ENCODE results near the gene ATF7IP2. TPM values are rescaled to one million over a fixed set of nuclear protein-coding genes. Genes with fewer than 3 reads are reported as not detected.

The ATF7IP2 gene
- total RNA-seq, 1 experiment from 2014 or later: 25.2 TPM

DNA sequence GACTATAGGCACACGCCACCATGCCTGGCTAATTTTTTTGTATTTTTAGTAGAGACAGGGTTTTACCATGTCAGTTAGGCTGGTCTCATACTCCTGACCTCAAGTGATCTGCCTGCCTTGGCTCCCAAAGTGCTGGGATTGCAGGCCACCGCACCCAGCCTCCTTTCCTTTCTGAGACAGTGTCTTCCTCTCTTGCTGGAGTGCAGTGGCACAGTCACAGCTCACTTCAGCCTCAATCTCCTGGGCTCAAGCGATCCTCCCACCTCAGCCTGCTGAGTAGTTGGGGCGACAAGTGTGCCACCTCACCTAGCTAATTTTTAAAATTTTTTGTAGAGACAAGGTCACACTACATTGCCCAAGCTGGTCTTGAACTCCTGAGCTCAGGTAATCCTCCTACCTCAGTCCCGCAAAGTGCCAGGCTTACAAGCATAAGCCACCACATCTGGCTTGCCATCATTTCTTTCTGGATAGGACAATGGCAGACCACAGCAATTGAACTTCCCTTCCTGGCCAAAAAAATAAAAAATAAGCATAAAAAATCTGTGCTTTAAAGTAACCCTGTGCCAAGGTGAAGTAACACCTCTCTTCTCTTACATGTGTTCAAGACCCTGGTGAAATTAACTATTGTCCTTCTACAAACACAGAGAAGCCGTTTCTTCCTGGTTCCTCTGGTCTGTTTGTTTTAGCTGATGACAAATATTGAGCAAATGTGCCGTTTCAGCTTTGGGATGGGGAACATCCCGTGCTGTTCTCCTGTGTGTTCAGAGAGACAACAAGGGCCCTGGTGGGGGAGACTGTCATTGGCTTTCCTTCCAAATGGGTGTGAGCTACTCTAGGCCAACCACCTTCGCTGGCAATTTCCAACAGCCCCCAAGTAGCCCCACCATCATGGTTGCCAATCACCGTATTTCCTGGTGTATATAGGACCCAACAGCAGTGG is 134.3 kb downstream of the ATF7IP2 start:
- BruUV-seq (replicated peaks): no TSS peak
- no peak for DNase-seq (ENCODE audit: low read depth, low spot score)
- Histone ChIP-seq H3K9me3 (ENCODE audit: control insufficient read depth, insufficient read depth, low read depth, low read length) (no peaks in the 10 kb centered on the region), H3K27me3 (ENCODE audit: control insufficient read depth, insufficient read depth, low read length) (no peaks in the 10 kb centered on the region), H3K36me3 (ENCODE audit: control insufficient read depth, insufficient read depth, low read length) (no peaks in the 10 kb centered on the region), H3K27ac (ENCODE audit: low read length) (no peak overlapping the region), H3K4me3 (ENCODE audit: low read depth in 2 of 2, low read length in 2 of 2) (no peak overlapping the region), H3K4me1 (ENCODE audit: control insufficient read depth, insufficient read depth, low read length) (no peaks in the 10 kb centered on the region)
- TF ChIP-seq SIN3A (IDR thresholded peaks at IDR 0.05; ENCODE audit: borderline replicate concordance, insufficient read depth, low read depth, low read length) (no peak), TCF7L2 (IDR thresholded peaks at IDR 0.05; ENCODE audit: low read depth, low read length) (no peak), POLR2AphosphoS5 (IDR thresholded peaks at IDR 0.05; ENCODE audit: low read depth, low read length) (no peak)
- TF ChIP-seq, protein P1, sequence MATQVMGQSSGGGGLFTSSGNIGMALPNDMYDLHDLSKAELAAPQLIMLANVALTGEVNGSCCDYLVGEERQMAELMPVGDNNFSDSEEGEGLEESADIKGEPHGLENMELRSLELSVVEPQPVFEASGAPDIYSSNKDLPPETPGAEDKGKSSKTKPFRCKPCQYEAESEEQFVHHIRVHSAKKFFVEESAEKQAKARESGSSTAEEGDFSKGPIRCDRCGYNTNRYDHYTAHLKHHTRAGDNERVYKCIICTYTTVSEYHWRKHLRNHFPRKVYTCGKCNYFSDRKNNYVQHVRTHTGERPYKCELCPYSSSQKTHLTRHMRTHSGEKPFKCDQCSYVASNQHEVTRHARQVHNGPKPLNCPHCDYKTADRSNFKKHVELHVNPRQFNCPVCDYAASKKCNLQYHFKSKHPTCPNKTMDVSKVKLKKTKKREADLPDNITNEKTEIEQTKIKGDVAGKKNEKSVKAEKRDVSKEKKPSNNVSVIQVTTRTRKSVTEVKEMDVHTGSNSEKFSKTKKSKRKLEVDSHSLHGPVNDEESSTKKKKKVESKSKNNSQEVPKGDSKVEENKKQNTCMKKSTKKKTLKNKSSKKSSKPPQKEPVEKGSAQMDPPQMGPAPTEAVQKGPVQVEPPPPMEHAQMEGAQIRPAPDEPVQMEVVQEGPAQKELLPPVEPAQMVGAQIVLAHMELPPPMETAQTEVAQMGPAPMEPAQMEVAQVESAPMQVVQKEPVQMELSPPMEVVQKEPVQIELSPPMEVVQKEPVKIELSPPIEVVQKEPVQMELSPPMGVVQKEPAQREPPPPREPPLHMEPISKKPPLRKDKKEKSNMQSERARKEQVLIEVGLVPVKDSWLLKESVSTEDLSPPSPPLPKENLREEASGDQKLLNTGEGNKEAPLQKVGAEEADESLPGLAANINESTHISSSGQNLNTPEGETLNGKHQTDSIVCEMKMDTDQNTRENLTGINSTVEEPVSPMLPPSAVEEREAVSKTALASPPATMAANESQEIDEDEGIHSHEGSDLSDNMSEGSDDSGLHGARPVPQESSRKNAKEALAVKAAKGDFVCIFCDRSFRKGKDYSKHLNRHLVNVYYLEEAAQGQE (IDR thresholded peaks at IDR 0.05; ENCODE audit: insufficient read depth in 1 of 2, low read depth in 2 of 2, low read length in 1 of 2): no peak
- TF ChIP-seq, protein P2, sequence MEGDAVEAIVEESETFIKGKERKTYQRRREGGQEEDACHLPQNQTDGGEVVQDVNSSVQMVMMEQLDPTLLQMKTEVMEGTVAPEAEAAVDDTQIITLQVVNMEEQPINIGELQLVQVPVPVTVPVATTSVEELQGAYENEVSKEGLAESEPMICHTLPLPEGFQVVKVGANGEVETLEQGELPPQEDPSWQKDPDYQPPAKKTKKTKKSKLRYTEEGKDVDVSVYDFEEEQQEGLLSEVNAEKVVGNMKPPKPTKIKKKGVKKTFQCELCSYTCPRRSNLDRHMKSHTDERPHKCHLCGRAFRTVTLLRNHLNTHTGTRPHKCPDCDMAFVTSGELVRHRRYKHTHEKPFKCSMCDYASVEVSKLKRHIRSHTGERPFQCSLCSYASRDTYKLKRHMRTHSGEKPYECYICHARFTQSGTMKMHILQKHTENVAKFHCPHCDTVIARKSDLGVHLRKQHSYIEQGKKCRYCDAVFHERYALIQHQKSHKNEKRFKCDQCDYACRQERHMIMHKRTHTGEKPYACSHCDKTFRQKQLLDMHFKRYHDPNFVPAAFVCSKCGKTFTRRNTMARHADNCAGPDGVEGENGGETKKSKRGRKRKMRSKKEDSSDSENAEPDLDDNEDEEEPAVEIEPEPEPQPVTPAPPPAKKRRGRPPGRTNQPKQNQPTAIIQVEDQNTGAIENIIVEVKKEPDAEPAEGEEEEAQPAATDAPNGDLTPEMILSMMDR (IDR thresholded peaks at IDR 0.05): no peak
- in situ Hi-C loops (cut with HindIII; ENCODE audit: low pct_unique_long_range_greater_than_20kb, low sequenced_read_pairs): no loop called here
- intact Hi-C loops (cut with micrococcal nuclease; ENCODE audit: unreplicated experiment): loop anchor here (10.0 kb wide), 2 partner anchors 65 to 395 kb away; partner anchors contain the start of gene EMP2
- no peak for ATAC-seq
- POLR2A ChIA-PET: no interaction called here
- CTCF ChIA-PET: interaction anchor here (0.6 kb wide), 2 partner anchors 59 to 1349 kb away, joined by 5 read pairs; no protein-coding TSS in a partner anchor

DNA sequence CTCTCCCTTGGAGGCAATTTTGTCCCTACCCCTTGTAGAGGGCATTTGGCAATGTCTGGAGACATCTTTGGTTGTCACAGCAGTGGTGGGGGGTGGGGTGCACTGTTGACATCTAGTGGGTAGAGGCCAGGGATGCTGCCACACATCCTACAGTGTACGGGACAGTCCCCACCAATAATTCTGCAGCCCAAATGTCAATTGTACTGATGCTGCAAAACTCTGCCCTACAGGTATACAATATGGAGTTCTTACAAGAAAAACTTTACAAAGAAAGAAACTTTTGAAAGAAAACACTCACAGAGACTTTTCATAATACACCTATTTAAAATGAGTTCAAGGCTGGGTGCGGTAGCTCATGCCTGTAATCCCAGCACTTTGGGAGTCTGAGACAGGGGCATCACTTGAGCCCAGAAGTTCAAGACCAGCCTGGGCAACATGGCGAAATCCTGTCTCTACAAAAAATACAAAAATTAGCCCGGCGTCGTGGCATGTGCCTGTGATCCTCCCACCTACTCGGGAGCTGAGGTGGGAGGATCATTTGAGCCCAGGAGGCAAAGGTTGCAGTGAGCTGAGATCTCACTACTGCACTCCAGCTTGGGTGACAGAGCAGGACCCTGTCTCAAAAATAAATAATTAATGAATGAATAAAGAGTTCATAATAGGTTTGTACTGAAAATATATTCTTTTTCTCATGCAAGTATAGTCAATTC is 135.2 kb downstream of the ATF7IP2 start:
- H3K4me3 ChIP-seq (ENCODE audit: low read depth in 2 of 2, low read length in 2 of 2): no peak overlapping the region
- no peaks in the 10 kb centered on the region for H3K4me1 ChIP-seq (ENCODE audit: control insufficient read depth, insufficient read depth, low read length)
- TF ChIP-seq, protein P1 (IDR thresholded peaks at IDR 0.05; ENCODE audit: insufficient read depth in 1 of 2, low read depth in 2 of 2, low read length in 1 of 2): no peak
- TF ChIP-seq POLR2AphosphoS5 (IDR thresholded peaks at IDR 0.05; ENCODE audit: low read depth, low read length) (no peak), TCF7L2 (IDR thresholded peaks at IDR 0.05; ENCODE audit: low read depth, low read length) (no peak), SIN3A (IDR thresholded peaks at IDR 0.05; ENCODE audit: borderline replicate concordance, insufficient read depth, low read depth, low read length) (no peak)
- TF ChIP-seq, protein P2 (IDR thresholded peaks at IDR 0.05): no peak
- intact Hi-C loops (cut with micrococcal nuclease; ENCODE audit: unreplicated experiment): loop anchor here (10.0 kb wide), 2 partner anchors 64 to 394 kb away; partner anchors contain the start of gene EMP2
- POLR2A ChIA-PET: no interaction called here
- in situ Hi-C loops (cut with HindIII; ENCODE audit: low pct_unique_long_range_greater_than_20kb, low sequenced_read_pairs): no loop called here
- H3K9me3 ChIP-seq (ENCODE audit: control insufficient read depth, insufficient read depth, low read depth, low read length): no peaks in the 10 kb centered on the region
- no peaks in the 10 kb centered on the region for H3K36me3 ChIP-seq (ENCODE audit: control insufficient read depth, insufficient read depth, low read length)
- DNase-seq (ENCODE audit: low read depth, low spot score) (no peak), ATAC-seq (no peak)
- no peak overlapping the region for H3K27ac ChIP-seq (ENCODE audit: low read length)
- no TSS peak for BruUV-seq (replicated peaks)
- CTCF ChIA-PET: interaction anchor here (0.6 kb wide), 2 partner anchors 1350 to 1559 kb away, joined by 4 to 5 read pairs; no protein-coding TSS in a partner anchor
- H3K27me3 ChIP-seq (ENCODE audit: control insufficient read depth, insufficient read depth, low read length): no peaks in the 10 kb centered on the region
